H1 (cell line): Measurements from ENCODE around the gene GRID1. TPM values are rescaled to one million over a fixed set of nuclear protein-coding genes. Genes with fewer than 3 reads are reported as not detected.

ENCODE experiments used
- CHD7 ChIP-seq: fragments of 300-600 bp; sonication (generic); IDR thresholded peaks from 2 replicates; pipeline ENCODE4 v1.7.1; 2012; ENCODE audit warnings: low read length, moderate library complexity, mild to moderate bottlenecking, inconsistent platforms; ENCODE audit not compliant: insufficient replicate concordance
- HDAC2 ChIP-seq, 2 experiments: fragments of 300-600 bp in 1 of 2; sonication (generic) in 1 of 2; IDR thresholded peaks; 2 replicates each; pipeline ENCODE4 v1.6.1; 2011 to 2012; ENCODE audit warnings: low read depth in 2 of 2, low read length in 2 of 2, mild to moderate bottlenecking in 2 of 2, moderate library complexity in 2 of 2, borderline replicate concordance in 1 of 2, inconsistent platforms in 1 of 2
- JUN ChIP-seq: IDR thresholded peaks from 2 replicates; pipeline ENCODE4 v1.6.1; 2011; ENCODE audit warnings: low read depth, mild to moderate bottlenecking, improper control_type of control experiment, low read length
- JUND ChIP-seq: IDR thresholded peaks from 2 replicates; pipeline ENCODE4 v1.6.1; 2011; ENCODE audit warnings: mild to moderate bottlenecking, improper control_type of control experiment, low read length
- KDM4A ChIP-seq: IDR thresholded peaks from one replicate; pipeline ENCODE4 v1.7.1; 2012; ENCODE audit warnings: low read depth, mild to moderate bottlenecking, moderate library complexity, low read length, inconsistent platforms; ENCODE audit not compliant: severe bottlenecking
- polyA plus RNA-seq, 7 experiments: library from polyadenylated mRNA; depleted of rRNA in 3 of 7; stranded (reverse) in 5 of 7; unstranded in 2 of 7; fragments of >200 nt in 5 of 7; fragments of 200-250 nt in 2 of 7; gene quantifications; 1 replicate in 5 of 7; 2 replicates in 1 of 7; 4 replicates in 1 of 7; pipeline versions ENCODE4 v1.2.1 to v1.2.3, GENCODE V29; 2011 to 2013; ENCODE audit warnings: missing spikeins in 2 of 7, mixed read lengths in 2 of 7
- total RNA-seq: library from RNA; stranded (reverse); fragmentation: NEBNext Ultra II Directional; extraction: Animal tissue kit (Norgen Biotek cat#: 25700); gene quantifications from 2 replicates; pipeline ENCODE4 v1.2.1, GENCODE V29; 2021

Gene GRID1
- total and polyA plus RNA-seq, 2 of the 8 experiments (the other 6 are each of a cell fraction or from before 2014, with no cell fraction given): 0.22 to 0.30 TPM

GRCh38 chr10:85891472-85891871 is 475.1 kb downstream of the GRID1 start (continued):
- TF ChIP-seq KDM4A (no peak), JUND (no peak), JUN (no peak), CHD7 (no peak), HDAC2 (IDR thresholded peaks at IDR 0.05; ENCODE audit: borderline replicate concordance in 1 of 2, low read depth in 2 of 2, low read length in 2 of 2) (no peak)
